Gastrocnemius medialis (tissue), 4 donors: ENCODE results near the gene MBTPS1. TPM values are rescaled to one million over a fixed set of nuclear protein-coding genes. Genes with fewer than 3 reads are reported as not detected.

Experiments used
- ATAC-seq, 2 donors: fragments of 150-250 bp; one replicate each; pipeline ENCODE4 v1.9.1; 2016
- DNase-seq, 2 donors: peaks; one replicate each; pipeline ENCODE4 v3.0.0-alpha.2; 2019
- H3K27ac ChIP-seq, 4 donors: fragments of 200-600 bp; sonication (generic); 1 replicate in 1 of 4; 2 replicates in 3 of 4; pipeline ENCODE4 v1.5.1; 2016 to 2018; ENCODE audit warnings: mild to moderate bottlenecking in 2 of 4, moderate library complexity in 1 of 4
- H3K27me3 ChIP-seq, 3 donors: fragments of 200-600 bp; sonication (generic) in 2 of 3; 1 replicate in 1 of 3; 2 replicates in 2 of 3; pipeline versions ENCODE4 v1.5.1 to v1.6.0; 2016 to 2019; ENCODE audit warnings: mild to moderate bottlenecking in 1 of 3, moderate library complexity in 1 of 3
- H3K36me3 ChIP-seq, 2 donors: fragments of 200-600 bp; sonication (generic) in 1 of 2; one replicate each; pipeline ENCODE4 v1.5.1; 2017 to 2018
- H3K4me1 ChIP-seq, 2 donors: fragments of 200-600 bp; sonication (generic) in 1 of 2; one replicate each; pipeline ENCODE4 v1.5.1; 2016 to 2017; ENCODE audit warnings: mild to moderate bottlenecking in 2 of 2
- H3K4me3 ChIP-seq, 4 donors: fragments of 200-600 bp; sonication (generic) in 3 of 4; 1 replicate in 1 of 4; 2 replicates in 3 of 4; pipeline ENCODE4 v1.5.1; 2016 to 2019; ENCODE audit warnings: mild to moderate bottlenecking in 2 of 4
- H3K9me3 ChIP-seq, 3 donors: fragments of 200-600 bp; sonication (generic) in 2 of 3; 1 replicate in 1 of 3; 2 replicates in 2 of 3; pipeline ENCODE4 v1.5.1; 2016 to 2019
- POLR2A ChIP-seq, 2 donors: fragments of 450-650 bp; IDR thresholded peaks; one replicate each; pipeline ENCODE4 v1.6.1; 2017; ENCODE audit warnings: antibody characterized with exemption in 2 of 2, mild to moderate bottlenecking in 2 of 2, moderate library complexity in 2 of 2
- in situ Hi-C, 4 donors: fragments of 200-750 bp; cut with MboI; loops; one replicate each; pipeline versions ENCODE4 v1.15.0 to v1.8.0; 2017; ENCODE audit warnings: low sequenced_read_pairs in 4 of 4
- intact Hi-C: fragments of 100-400 bp; cut with DNase I; formaldehyde crosslinking; loops from one replicate; pipeline ENCODE4 v1.15.1; 2023; ENCODE audit warnings: low total_unique reads
- total RNA-seq, 4 donors: library from RNA; depleted of rRNA; stranded (reverse); fragments of >200 nt; gene quantifications; one replicate each; pipeline versions ENCODE4 v1.1.0 to v1.2.3, GENCODE V29; 2016
- TF ChIP-seq, protein P1 (sequence below), 5 experiments: fragments of 450-650 bp in 3 of 5; fragments of 200-600 bp in 2 of 5; sonication (generic) in 2 of 5; IDR thresholded peaks in 4 of 5; conservative IDR thresholded peaks in 1 of 5; 1 replicate in 4 of 5; 2 replicates in 1 of 5; pipeline ENCODE4 v1.5.1; 2016 to 2019; ENCODE audit warnings: antibody characterized with exemption in 5 of 5, mild to moderate bottlenecking in 3 of 5, moderate library complexity in 3 of 5

MBTPS1 gene
- total RNA-seq, 4 donors from 2014 or later = 28.8 to 44.3 (median 38.5) TPM

GRCh38 chr16:84054916-84055315 lies 61.8 kb downstream of the MBTPS1 start:
- no peak overlapping the region for H3K27ac ChIP-seq
- in situ Hi-C loops = loop anchor here in 2 of 4 donors (10.0 to 25.0 kb wide), 2 partner anchors 80 to 93 kb away; partner anchors contain the start of genes NECAB2 (in 1 of the 2) and OSGIN1 (in 1 of the 2)

DNA sequence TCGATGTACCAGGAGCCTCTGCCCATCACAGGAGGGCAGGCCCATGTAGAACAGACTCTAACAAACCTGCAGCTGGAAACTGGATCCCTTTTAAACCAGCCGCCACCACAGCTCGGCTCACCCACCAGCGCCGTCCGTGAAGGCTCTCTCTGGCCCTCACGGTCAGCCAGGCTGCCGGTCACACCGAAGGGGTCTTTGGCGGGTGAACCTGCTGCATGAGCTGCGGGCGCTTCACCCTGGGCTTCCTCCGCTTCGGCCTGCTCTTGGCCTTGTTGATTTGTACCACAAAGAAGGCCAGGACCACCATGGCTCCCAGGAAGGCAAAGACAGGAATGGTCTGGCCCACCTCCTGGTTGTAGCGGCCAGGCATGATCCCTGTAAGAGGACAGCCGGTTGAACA lies 62.5 kb downstream of the MBTPS1 start:
- Histone ChIP-seq H3K9me3 (no peaks in the 10 kb centered on the region), H3K27ac (no peak overlapping the region), H3K4me1 (no peaks in the 10 kb centered on the region), H3K27me3 (no peaks in the 10 kb centered on the region), H3K36me3 (peaks cover 0 to 76% of the 10 kb centered on the region in 2 donors), H3K4me3 (no peak overlapping the region)
- in situ Hi-C loops = loop anchor here in 2 of 4 donors (10.0 to 25.0 kb wide), 2 partner anchors 79 to 92 kb away; partner anchors contain the start of genes NECAB2 (in 1 of the 2) and OSGIN1 (in 1 of the 2)
- intact Hi-C loops = no loop called here
- ATAC-seq = no peak
- DNase-seq = no peak
- TF ChIP-seq POLR2A (IDR thresholded peaks at IDR 0.05) = no peak
- TF ChIP-seq, protein P1, sequence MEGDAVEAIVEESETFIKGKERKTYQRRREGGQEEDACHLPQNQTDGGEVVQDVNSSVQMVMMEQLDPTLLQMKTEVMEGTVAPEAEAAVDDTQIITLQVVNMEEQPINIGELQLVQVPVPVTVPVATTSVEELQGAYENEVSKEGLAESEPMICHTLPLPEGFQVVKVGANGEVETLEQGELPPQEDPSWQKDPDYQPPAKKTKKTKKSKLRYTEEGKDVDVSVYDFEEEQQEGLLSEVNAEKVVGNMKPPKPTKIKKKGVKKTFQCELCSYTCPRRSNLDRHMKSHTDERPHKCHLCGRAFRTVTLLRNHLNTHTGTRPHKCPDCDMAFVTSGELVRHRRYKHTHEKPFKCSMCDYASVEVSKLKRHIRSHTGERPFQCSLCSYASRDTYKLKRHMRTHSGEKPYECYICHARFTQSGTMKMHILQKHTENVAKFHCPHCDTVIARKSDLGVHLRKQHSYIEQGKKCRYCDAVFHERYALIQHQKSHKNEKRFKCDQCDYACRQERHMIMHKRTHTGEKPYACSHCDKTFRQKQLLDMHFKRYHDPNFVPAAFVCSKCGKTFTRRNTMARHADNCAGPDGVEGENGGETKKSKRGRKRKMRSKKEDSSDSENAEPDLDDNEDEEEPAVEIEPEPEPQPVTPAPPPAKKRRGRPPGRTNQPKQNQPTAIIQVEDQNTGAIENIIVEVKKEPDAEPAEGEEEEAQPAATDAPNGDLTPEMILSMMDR (IDR thresholded peaks at IDR 0.05 in 4 of 5, conservative IDR thresholded peaks at IDR 0.05 in 1 of 5) = no peak

More at GRCh38 chr16:84054916-84055315, 61.8 kb downstream of the MBTPS1 start:
- ATAC-seq (no peak), DNase-seq (no peak)
- H3K9me3 ChIP-seq = no peaks in the 10 kb centered on the region
- H3K27me3 ChIP-seq = no peaks in the 10 kb centered on the region
- TF ChIP-seq, protein P1 (IDR thresholded peaks at IDR 0.05 in 4 of 5, conservative IDR thresholded peaks at IDR 0.05 in 1 of 5) = no peak
- TF ChIP-seq POLR2A (IDR thresholded peaks at IDR 0.05) = no peak
- intact Hi-C loops = no loop called here
- no peak overlapping the region for H3K4me3 ChIP-seq
- H3K36me3 ChIP-seq = peaks cover 0 to 80% of the 10 kb centered on the region in 2 donors
- no peaks in the 10 kb centered on the region for H3K4me1 ChIP-seq

- no peaks in the 10 kb centered on the region for H3K9me3 ChIP-seq
- TF ChIP-seq POLR2A (IDR thresholded peaks at IDR 0.05) = no peak
- TF ChIP-seq, protein P1 (IDR thresholded peaks at IDR 0.05 in 4 of 5, conservative IDR thresholded peaks at IDR 0.05 in 1 of 5) = no peak
- DNase-seq = no peak
- peaks cover 0 to 71% of the 10 kb centered on the region in 2 donors for H3K36me3 ChIP-seq
- ATAC-seq = no peak
- intact Hi-C loops = no loop called here
- H3K4me1 ChIP-seq = no peaks in the 10 kb centered on the region
- no peak overlapping the region for H3K4me3 ChIP-seq
- in situ Hi-C loops = loop anchor here in 2 of 4 donors (10.0 to 25.0 kb wide), 2 partner anchors 78 to 91 kb away; partner anchors contain the start of genes NECAB2 (in 1 of the 2) and OSGIN1 (in 1 of the 2)
- no peak overlapping the region for H3K27ac ChIP-seq
- no peaks in the 10 kb centered on the region for H3K27me3 ChIP-seq
These were observed 63.5 kb downstream of the MBTPS1 start for GRCh38 chr16:84053237-84053636.

DNA sequence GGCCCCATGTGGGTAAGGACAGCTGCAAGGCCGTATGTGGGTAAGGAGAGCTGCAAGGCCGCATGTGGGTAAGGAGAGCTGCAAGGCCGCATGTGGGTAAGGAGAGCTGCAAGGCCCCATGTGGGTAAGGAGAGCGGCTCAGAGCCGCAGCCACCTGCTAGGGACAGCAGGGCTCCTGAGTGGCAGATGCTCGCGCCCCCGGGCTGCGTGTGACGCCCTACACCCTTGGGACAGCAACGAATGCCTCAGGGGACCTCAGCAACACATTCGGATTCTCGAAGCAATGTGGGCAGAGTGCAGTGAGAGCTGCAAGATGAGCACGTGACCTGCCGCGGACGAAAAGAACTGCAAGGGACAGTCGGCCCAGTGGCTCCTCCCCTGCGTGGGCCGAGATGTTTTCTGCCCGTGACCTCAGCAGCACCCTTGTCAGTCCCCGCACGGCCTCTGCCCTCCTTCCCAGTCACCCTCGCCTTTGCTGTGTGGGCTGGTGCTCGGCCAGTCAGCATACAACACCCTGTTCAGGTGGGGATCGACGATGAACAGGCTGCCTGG lies 64.6 kb downstream of the MBTPS1 start:
- intact Hi-C loops (no loop called here), in situ Hi-C loops (loop anchor here in 2 of 4 donors (10.0 to 25.0 kb wide), 2 partner anchors 77 to 90 kb away; partner anchors contain the start of genes NECAB2 (in 1 of the 2) and OSGIN1 (in 1 of the 2))
- DNase-seq = no peak
- no peaks in the 10 kb centered on the region for H3K4me1 ChIP-seq
- peaks cover 0 to 60% of the 10 kb centered on the region in 2 donors for H3K36me3 ChIP-seq
- H3K9me3 ChIP-seq = no peaks in the 10 kb centered on the region
- TF ChIP-seq, protein P1 (IDR thresholded peaks at IDR 0.05 in 4 of 5, conservative IDR thresholded peaks at IDR 0.05 in 1 of 5) = no peak
- TF ChIP-seq POLR2A (IDR thresholded peaks at IDR 0.05) = no peak
- no peak overlapping the region for H3K27ac ChIP-seq
- H3K4me3 ChIP-seq = no peak overlapping the region
- no peaks in the 10 kb centered on the region for H3K27me3 ChIP-seq
- no peak for ATAC-seq
